Fibroblast of lung (primary cell): ENCODE measurements around the gene INMT.

Experiments used
- CTCF ChIP-seq, 2 donors: IDR thresholded peaks in 1 of 2; conservative IDR thresholded peaks in 1 of 2; 1 replicate in 1 of 2; 2 replicates in 1 of 2; pipeline ENCODE4 v1.5.1; 2011 to 2012; ENCODE audit warnings: low read length in 2 of 2, control low read depth in 1 of 2, inconsistent platforms in 1 of 2, low read depth in 1 of 2, mild to moderate bottlenecking in 1 of 2
- EZH2 ChIP-seq: IDR thresholded peaks from 2 replicates; pipeline ENCODE4 v1.5.1; 2012; ENCODE audit warnings: low read length, control low read depth, mild to moderate bottlenecking; ENCODE audit errors: missing control alignments

GRCh38 chr7:30754315-30754877 lies 2.5 kb downstream of the INMT start:
- TF ChIP-seq CTCF (conservative IDR thresholded peaks at IDR 0.05 in 1 of 2, IDR thresholded peaks at IDR 0.05 in 1 of 2; ENCODE audit: low read depth in 1 of 2, low read length in 2 of 2) (no peak), EZH2 (no peak)
